ENCODE measurements around the gene DTNB.
A peak's percentile ranks its signal among the peaks of the same experiment; 100 is the strongest.

- no peak for TF ChIP-seq EZH2 (IDR thresholded peaks at IDR 0.05; ENCODE audit: borderline replicate concordance, insufficient read depth, low read depth, low read length, poor library complexity, severe bottlenecking)
- peak; percentile 80 for TF ChIP-seq CTCF (IDR thresholded peaks at IDR 0.05)
Measured at GRCh38 chr2:25700221-25700660, 26.9 kb upstream of the DTNB start.

All from B cell (primary cell).